GM19463 (cell line): Measurements from ENCODE around the gene TCERG1.
A peak's percentile ranks its signal among the peaks of the same experiment; 100 is the strongest.

ENCODE experiments used
- ATAC-seq: cut with Tn5 transposase; IDR thresholded peaks from one replicate; pipeline ENCODE4 v1.9.1; 2021; ENCODE audit warnings: mild to moderate bottlenecking, moderate library complexity; ENCODE audit not compliant: unreplicated experiment

The TCERG1 gene

DNA sequence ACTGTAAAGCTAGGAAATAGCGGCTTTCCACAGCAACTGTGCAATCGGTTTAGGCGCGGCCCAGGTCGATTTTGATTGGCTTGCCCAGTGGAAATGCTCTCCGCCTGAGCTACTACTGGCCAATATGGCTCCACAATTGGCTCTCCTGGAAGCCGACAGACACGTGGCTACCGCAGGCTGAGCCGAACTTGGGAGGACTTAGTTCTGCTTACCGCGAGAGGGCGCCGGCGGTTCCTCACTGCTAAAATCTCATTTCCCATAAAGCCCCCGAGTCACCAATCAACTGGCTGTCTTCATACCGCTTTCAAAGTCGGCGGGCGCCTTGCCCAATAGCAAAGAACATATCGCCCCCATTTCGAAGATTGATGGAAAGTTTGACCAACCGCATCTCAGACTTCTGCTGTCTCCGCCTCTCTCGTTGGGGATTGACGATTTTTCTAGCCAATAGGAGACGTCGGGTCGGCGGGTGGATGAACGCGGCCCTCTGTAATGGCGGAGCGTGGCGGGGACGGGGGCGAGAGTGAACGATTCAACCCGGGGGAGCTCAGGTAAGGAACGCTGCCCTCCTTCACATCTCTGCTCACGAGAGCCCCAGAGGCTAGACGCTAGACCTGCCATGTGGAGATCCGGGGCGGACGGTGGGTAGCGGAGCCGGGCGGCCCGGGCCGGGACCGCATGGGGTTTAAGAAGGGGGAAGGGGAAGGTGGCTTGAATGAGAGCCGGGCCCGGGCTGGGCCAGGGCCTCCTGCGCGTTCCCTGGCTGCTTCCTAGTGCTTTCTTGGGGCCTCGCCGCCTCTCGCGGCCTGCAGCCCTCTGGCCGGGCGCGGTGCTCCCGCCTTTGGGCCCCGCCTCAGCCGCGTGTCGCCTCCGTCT, at the start of gene TCERG1:
Gene TCERG1 (plus strand): TSS at position 473 of the 873 bp plus-strand sequence. CDS start 17 bp downstream, at position 490.
- peak; percentile 94 for ATAC-seq

DNA sequence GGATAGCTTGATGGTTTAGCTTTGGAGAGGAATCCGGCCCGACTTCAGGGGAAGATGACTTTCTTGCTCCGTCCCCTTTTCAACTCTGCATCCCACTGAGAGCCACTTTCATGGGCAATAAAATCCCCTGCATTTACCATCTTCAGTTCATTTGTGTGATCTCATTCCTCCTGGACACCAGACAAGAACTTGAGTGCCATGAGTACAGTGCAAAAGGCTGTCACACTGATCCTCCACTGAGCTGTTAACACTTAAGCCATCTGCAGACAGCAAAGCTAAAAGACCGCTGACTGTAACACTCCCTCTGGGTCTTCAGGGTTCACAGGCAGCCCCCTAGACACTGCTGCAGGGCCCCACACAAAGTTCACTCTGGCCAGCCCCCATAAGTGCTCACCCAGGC, 48.3 kb upstream of the TCERG1 start:
- ATAC-seq = no peak

DNA sequence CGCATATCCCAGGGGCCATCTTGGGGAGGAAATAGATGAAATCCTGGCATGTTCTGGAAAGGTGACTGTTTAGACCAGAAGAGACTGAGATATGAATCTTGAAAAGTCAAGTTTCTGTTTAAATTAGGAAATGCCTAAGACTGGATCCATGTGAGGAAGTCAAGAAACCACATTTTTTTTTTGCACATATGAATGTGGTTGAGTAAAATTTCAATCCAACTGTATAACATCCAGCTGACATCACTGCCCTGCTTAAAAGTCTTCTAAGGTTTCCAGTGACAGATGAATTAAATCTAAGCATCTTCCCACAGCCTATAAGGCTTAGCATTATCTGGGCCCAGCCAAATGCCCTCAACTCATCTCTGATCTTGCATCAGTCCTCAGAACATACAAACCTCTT, 47.7 kb upstream of the TCERG1 start:
- ATAC-seq = no peak

DNA sequence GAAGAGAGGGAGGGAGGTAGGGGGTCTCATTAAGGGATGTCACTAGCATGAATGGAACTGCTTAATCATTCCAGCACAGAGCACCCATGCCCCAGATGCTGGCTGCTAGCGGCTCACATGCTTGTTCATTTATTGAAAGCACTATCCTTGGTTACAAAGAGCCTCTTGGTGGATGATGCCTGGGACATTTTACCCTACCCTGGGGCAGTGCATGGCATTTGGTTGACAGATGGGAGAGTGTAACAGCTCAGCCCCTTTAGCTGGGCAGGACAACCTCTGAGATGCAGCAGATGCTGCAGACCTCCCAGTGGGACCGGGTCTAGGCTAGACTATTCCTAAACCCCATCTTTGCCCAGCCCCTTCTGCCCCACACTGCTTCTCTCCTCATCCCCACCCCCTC, 46.9 kb upstream of the TCERG1 start:
- ATAC-seq = no peak

DNA sequence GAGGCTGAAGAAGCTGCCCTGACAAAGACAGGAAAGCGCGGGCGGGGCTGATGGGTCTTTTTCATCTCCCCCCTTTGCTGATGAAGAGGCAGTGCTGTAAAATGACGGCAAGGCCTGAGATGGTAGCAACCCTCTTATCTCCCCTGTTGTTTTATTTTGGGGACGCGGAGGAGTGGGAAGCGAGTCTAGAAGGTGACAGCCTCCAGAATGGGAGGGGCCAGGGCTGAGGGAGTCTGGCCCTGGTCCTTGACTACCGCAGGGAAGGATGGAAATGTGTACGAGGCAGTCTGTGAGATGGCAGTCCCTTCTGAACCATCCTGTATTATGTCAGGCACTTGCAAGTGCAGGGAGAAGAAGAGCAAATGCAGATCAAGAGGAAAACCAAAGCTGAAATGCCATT, 46.1 kb upstream of the TCERG1 start:
- no peak for ATAC-seq

DNA sequence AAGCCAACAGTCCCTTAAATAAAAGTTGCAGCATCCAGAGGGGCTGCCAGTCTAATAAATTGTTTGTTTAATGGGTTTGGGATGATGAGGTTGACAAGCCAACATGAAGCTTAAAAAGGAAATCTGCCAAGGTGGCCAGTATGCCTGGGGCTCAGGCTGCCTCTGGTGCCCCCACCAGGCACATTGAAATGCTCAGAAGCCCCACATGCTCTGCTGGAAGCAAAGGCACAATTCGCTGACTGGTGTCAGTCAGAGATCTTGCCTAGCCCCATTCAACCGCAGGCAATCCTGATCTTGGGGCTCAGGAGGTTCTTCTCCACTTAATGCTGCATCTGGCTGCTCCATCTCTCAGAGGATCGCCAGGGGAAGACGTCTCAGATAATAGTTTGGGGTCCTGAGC, 44.2 kb upstream of the TCERG1 start:
- no peak for ATAC-seq

DNA sequence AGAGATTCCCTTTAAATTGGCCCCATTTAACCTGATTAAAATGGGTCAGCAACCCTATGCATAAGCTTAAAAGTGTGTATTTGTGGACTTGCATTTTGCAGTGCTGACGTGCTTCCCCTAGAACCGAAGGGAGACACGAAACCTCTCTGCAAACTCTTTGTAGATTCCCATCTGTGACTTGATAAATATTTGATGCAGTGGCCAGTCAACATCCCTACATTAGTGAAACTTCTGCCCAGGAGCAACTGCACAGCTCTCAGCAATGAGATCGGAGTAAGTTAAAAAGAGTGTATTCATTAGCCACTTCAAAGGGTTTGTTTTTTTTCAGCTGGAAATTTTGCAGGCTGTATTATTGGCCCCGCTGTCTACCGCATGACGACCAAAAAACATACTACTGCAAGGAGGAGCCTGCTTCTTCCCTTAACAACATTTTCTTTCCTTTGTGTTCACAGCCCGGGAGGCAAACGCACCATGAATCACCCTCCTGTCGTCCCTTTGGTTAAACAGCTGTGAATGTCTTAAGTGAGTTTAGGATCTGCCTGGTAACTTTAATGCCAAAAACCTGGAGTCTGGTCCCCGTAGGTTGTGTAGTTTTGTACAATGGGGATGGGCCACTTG, 38.0 kb upstream of the TCERG1 start:
- ATAC-seq = no peak

DNA sequence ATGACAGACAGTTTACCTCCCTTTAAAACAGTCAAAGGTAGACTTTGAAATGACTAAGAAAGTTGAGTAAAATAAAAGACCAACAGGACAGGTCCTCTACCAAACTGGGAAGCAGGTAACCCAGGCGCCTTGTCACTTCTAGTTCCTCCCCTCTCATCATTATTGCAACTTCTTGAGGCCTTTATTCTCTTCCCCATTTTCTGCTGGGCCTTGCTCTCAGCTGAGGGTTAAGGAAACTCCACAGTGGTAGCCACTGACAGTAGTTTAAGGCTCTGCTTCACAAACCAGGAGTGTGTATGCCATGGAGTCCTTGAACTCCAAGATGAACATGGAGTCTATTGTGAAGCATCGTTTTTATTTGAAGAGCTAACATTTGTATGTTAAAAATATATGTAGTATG, 36.9 kb upstream of the TCERG1 start:
- ATAC-seq = no peak

DNA sequence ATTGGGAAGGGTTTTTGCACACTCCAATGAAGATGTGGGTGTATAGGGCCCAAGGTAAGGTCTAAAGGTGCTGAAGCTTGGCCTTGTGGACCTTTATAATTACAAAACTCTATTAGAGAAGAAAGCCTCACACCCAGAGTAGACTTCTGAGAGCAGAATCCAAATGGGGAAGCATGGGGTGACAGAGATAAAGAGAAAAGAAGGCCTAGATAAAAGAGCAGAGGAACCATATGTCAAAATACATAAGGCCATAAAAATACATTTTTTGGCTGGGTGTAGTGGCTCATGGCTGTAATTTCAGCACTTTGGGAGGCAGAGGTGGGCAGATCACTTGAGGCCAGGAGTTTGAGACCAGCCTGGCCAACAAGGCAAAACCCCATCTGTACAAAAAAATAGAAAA, 27.4 kb upstream of the TCERG1 start:
- no peak for ATAC-seq

DNA sequence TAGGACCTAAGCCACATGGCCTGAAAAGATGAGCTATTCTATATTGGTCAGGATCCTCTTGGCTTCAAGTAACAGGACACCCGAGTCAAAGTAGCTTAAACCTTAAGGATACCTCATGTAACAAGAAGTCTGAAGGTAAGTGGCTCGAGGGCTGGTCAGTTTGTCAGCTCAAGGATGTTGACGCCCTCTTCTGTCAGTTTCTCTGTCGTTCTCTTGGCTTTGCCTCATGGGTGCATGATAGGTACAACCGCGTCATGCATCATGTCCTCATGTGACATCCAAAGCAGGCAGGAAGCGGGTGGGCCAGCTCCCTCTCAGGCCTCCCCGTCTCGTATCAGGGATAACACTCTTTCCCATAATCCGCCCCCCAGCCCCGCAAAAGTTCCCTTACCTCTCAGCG, 22.1 kb upstream of the TCERG1 start:
- no peak for ATAC-seq

DNA sequence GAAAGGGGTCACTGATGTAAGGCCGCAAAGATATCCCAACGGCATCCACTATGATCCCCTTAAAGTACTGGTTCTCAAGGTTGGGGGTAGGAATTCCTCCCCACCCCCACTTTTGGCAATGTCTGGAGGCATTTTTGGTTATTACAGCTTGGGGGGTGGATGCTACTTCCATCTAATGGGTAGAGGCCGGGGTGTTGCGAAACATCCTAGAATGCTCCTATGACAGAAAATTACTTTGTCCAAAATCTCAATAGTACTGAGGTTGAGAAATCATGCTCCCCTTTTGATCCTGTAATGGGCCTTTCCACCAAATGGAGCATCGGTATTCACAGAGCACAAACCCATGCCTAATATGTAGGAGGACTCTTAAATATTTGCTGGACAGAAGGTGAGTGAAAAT, 20.8 kb upstream of the TCERG1 start:
- ATAC-seq = no peak

DNA sequence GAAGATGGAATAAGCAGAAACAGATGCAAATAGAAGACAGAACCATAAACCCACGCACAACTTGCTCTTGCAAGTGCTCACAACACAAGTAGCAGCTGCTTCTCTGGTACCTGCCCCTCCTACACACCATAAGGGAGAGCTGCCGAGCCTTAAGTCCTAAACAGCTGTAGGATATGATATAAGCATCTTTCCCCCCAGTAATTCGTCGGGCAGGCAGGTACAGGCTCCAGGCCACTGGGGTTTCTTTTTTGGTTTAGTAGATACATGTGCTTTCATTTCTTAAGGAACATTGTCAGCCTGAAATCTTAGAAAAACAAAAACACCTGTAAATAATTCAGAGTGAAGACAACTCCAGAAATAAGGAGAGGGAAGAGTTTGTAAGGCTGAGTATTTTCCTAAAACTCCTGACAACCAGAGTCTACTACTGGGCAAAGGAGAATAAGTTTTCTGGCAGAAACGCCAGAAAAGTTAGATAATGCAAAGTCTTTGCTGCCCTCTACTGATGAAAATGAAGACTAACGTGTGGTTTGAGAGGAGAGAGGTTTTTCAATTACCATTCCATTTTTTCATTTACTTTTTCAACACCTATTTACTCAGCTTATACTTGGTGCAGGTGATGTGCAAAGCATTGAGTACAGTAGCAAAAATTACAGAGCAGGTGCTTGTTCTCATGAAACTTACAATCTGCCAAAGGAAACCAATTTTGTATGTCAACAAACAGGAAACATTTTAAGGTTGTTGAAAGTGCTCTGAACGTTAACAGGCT, 20.1 kb upstream of the TCERG1 start:
- peak; percentile 66 for ATAC-seq

DNA sequence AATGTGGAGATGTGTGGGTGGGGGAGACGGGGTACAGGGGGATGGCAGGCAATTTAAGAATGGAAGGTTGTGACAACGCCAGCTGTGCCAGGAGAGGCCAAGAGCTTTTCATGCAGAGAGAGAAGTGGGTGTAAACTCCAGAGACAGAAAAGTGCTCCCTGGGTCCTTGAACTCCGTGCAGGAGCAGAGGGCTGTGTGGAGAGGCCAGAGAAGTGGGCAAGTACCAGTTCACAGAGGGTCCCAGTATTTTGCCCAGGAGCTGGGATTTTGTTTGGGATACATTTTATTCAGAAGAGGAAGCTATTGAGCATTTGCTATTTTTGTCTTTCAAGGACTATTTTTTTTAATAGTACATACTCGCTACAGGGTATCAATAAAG, 19.5 kb upstream of the TCERG1 start:
- ATAC-seq = no peak

DNA sequence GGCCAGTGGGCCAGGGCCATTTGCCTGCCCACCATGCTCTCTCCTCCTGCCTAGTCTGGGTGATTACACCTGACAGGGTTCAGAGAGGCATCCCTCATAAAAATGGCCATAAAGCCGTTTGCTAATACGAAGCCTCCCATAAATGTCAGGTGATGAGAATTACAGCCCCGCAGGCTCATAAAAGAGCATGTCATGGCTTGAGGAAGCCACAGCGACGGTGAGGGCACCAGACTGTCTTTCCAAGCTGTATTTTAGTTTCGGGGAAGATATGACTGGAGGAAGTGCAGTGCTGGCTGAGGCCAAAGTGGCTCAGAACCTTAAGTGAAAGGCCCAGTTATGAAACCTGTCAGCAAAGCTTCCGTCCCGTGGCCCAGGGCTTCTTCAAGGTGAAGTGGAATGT, 18.5 kb upstream of the TCERG1 start:
- ATAC-seq = no peak

DNA sequence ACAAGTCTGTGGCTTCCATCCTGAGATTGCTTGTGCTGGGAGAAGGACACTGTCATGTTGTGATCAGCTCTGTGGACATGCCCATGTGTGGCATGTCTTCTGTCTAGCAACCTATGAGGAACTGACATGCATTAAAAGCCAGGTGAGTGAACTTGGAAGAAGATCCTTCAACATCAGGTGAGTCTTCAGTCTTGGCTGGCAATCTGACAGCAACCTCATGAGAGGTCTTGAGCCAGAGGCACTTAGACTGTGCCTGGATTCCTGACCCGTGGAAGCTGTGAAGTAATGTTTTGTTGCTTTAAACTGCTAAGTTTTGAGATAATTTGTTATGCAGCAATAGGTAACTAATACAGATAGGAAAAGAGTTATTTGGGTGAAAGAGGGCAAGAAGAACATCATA, 6.8 kb upstream of the TCERG1 start:
- ATAC-seq = no peak

DNA sequence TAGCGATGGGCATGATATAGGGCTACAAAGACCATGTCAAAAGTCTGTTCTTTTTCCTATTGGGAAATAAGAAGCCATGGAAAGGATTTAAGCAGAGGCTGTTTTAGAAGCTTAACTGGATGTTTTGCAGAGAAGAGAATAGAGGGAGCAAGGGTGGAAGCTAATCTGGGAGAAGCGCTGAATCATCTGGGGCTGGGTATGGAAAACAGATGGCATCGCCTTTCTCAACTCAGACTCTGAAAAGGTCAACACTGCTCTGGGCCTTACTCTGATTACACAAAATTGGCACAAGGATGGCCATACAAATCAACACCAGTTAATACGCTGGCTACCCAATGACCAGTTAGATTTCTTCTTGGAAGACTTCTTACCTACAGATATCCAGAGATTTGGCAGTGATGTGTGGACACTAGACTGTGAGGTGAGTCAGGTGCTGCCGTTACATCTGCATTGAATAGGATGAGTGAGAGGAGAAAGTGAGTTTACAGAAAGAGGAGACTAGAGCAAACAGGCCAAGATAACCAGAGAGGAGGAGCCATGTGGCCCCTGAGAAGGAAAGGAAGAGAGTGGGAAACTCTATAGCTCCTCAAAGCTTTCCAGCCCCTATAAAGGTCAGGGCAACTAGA, 6.2 kb upstream of the TCERG1 start:
- no peak for ATAC-seq

DNA sequence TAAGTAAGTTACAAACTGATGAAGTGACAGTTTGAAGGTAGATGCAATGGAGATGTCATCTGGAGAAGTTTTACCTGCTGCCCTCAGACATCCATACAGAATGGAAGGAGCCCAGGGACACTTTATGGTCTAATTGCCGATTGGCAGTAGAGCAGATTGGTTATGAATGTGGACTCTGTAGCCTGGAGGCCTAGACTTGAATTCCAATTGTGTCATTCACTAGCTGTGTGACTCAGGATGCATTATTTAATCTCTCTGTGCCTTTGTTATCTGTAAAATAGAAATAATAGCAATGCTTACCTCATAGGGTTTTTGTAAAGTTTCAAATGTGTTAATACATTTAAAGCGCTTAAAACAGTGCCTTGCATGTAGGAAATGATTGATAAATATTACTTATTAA, 5.2 kb upstream of the TCERG1 start:
- no peak for ATAC-seq

DNA sequence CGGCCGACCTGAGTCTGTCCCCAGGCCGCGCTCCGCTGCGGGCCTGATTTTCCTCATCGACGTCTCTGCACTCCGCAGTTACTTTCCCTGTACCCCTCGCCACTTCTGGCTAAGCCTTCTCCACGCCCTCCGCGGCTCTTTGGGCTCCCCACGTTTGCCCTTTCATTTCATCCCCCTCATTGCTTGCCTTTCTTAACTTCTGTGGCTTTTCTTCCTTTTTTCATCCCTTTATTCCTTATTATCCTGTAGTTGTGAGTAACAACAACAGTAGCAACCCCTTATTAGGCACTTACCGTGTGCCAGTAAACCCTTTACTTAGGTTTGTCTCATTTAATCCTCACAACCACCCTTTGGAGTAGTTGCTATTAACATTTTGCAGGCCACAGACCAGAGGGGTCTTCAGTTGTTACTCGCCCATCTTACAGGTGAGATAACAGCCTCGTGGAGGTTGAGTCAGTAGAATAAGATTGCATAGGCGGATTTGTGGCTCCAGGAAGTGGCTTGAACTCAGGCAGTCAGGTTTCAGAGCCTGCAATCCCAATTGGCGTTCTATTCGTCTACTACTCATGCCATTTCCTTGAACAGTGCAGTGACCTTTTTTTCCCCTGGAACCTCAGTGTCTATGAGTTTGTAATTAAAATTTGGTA, 724 bp downstream of the TCERG1 start:
- ATAC-seq = peak; percentile 15

DNA sequence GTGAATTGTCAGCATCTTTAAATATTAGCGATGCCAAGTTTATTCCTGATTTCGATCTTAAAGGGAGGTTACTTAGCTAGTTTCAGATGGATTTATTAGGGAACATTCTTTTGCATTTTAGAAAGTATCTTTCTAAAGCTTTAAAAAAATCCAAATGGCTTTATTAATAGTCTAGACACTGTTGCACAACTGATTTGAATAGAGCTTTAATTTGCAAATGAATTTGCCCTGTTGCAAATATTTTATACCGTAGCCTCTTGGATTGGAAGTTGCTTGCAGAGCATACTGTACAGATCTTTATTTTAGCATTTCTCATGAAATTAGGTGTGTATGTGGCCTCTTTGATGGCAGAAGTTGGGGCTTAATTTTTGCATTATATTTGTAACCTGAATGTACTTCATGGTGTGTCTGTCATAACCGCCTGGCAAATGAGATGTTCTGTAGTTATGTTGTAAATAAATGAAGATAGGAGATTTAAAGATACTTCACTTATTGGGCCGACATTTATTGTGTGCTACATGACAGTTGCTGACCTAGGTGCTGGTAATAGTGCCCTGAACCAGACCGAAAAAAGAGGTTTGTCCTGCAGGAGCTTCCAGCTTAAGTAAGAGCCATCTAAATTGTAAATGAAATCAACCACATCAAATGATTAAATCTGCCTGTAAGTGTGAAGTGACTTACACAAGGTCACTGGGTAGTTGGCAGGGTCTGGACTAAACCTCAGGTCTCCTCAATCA, 1.8 kb downstream of the TCERG1 start:
- no peak for ATAC-seq

DNA sequence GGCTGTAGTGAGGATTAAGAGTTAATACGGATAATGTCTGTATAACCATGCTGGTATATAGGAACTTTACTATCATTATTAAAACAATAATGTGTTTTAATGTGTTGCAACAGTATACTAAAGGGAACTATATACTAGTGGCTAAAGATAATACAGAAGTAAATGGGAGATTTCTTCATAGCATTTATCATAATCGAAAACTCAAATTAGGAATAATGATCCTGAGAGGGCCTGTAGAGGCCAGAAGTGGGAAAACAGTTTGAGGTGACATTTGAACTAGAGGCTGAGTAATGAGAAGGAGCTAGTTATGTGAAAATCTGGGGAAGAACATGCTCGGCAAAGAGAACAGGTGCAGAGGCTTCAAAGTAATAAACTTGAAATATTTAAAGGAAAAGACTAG, 2.9 kb downstream of the TCERG1 start:
- ATAC-seq = no peak
